OCI-LY7 (cell line): ENCODE measurements around the gene GPRIN2.

ENCODE experiments used
- EZH2phosphoT487 ChIP-seq: fragments of 200-600 bp; sonication (generic); IDR thresholded peaks from 2 replicates; pipeline ENCODE4 v1.6.1; 2018; ENCODE audit warnings: low read depth, borderline replicate concordance, mild to moderate bottlenecking, mixed run types, antibody characterized with exemption, low read length, moderate library complexity, mixed read lengths
- TF ChIP-seq, protein P1 (sequence below): fragments of 200-600 bp; sonication (generic); conservative IDR thresholded peaks from 2 replicates; pipeline ENCODE4 v1.5.1; 2014; ENCODE audit warnings: mild to moderate bottlenecking, antibody characterized with exemption, low read length, moderate library complexity, mixed read lengths

DNA sequence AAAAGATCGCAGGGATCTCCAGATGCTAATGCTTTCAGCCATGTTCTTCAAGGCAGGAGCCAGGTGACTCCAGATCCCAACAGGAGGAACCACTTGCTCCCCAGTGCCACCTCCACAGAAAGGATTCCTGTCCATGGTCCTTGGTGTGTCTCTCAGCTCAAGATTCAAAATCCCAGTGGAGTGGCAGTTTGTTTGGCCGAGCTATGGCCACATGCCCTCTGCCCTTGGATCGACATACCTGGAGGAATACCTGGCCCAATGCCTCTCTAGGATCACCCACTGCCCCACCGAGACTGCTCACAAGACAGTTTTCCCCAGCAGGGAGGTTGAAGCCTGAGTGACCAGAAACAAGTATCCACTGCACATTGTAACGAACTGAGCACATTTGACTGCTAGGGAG lies 3.9 kb upstream of the GPRIN2 start:
- TF ChIP-seq, protein P1, sequence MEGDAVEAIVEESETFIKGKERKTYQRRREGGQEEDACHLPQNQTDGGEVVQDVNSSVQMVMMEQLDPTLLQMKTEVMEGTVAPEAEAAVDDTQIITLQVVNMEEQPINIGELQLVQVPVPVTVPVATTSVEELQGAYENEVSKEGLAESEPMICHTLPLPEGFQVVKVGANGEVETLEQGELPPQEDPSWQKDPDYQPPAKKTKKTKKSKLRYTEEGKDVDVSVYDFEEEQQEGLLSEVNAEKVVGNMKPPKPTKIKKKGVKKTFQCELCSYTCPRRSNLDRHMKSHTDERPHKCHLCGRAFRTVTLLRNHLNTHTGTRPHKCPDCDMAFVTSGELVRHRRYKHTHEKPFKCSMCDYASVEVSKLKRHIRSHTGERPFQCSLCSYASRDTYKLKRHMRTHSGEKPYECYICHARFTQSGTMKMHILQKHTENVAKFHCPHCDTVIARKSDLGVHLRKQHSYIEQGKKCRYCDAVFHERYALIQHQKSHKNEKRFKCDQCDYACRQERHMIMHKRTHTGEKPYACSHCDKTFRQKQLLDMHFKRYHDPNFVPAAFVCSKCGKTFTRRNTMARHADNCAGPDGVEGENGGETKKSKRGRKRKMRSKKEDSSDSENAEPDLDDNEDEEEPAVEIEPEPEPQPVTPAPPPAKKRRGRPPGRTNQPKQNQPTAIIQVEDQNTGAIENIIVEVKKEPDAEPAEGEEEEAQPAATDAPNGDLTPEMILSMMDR: no peak
- TF ChIP-seq EZH2phosphoT487: no peak
